GM12873 (cell line): ENCODE results near the gene PSME2.

Experiments used
- CTCF ChIP-seq: IDR thresholded peaks from 2 replicates; pipeline ENCODE4 v1.5.1; 2012; ENCODE audit warnings: low read depth, mild to moderate bottlenecking, moderate library complexity, low read length, control low read depth; ENCODE audit not compliant: insufficient read depth; ENCODE audit errors: missing control alignments

Gene PSME2

GRCh38 chr14:24147761-24148428, 1.5 kb upstream of the PSME2 start:
- no peak for TF ChIP-seq CTCF

GRCh38 chr14:24146978-24147760, 759 bp upstream of the PSME2 start, which contains the start of gene RNF31:
TSS of gene RNF31 (plus strand) at chr14:24147498. CDS start at chr14:24147699, 201 bp downstream.
- TF ChIP-seq CTCF: no peak

- no peak for TF ChIP-seq CTCF
Measured at GRCh38 chr14:24145690-24146452, 539 bp downstream of the PSME2 start.

GRCh38 chr14:24145219-24145618, 1.2 kb downstream of the PSME2 start:
- no peak for TF ChIP-seq CTCF

GRCh38 chr14:24144451-24144850, 2.0 kb downstream of the PSME2 start:
- no peak for TF ChIP-seq CTCF

- TF ChIP-seq CTCF: no peak
Measured at GRCh38 chr14:24143511-24143910, 2.9 kb downstream of the PSME2 start.
